HG03103 (cell line): ENCODE measurements around the gene PTPRB.

Experiments
- ATAC-seq: cut with Tn5 transposase; IDR thresholded peaks from one replicate; pipeline ENCODE4 v1.9.1; 2021; ENCODE audit warnings: low read depth; ENCODE audit not compliant: unreplicated experiment

Gene PTPRB

DNA sequence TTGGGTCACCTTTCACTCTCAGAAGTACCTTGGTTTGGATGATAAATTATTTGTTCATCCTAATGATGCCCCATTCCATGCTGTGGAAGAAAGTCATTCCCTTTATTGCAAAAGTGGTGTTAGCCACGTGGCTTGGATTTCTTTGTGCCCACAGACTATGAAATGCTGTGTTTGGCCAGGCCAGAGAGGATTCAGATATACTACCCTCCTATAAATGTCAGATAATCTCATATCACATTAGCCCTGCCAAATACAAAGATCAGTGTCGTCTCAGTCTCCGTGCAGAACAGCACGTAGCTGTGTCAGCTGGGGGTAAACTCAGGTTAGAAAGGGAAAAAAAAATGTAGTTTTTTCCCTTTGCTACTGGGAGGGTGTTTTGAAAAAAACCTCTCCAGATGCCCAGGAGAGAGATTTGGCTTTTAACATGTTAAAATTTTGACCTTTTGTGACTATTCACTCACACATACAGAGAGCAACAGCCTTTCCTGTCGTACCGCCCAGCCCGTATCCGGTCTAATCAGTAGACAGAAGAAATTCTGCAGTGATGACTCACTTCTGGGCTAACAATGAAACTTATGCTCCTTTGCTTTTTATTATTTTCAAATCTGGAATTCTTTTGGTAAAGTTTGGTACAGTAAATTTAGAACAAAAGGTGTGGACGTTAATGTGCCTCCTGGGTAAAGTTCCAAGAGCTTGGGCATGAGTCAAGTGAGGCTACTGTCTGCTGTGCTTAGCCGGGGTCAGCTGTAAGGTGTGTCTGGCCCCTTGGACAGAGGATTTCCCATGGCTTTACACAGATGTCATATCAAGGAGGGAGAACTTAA lies 8.5 kb upstream of the PTPRB start:
- no peak for ATAC-seq

DNA sequence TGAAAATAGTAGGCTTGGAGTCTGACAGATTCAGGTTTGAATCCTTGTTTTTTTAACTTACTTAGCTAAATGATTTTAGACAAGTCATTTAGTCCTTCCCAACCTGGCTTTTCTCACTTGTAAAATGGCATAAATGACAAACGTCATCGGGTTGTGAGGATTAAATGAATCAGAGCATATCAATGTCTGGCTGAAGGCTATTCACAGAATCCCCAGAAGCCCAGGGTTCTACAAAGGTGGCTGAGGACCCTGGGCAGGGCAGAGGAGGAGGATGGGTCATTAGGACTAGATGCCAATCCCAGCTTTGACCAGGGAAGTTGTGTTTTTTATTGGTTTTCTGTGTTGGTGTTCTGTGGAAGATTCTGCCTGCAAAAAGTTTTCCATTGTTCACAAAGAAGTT lies 7.6 kb upstream of the PTPRB start:
- ATAC-seq, result no peak

DNA sequence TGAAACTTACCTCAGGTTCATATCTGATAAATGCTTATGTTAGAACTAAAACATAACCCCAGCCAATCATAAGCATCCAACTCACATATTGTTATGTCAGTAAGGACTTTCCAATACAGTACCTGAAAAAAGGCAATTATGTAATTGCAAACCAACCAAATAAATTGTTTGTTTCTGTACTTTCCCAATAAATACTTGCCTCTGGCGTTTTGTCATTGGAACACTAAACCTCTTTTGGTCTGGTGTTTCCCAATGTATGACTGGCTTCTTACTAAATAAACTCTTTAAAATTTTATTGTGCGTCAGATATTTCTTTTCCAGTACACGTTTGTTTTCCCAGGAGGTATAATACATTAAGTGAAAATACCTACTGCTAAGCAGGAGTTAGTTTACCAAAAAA lies 6.7 kb upstream of the PTPRB start:
- ATAC-seq, result no peak

DNA sequence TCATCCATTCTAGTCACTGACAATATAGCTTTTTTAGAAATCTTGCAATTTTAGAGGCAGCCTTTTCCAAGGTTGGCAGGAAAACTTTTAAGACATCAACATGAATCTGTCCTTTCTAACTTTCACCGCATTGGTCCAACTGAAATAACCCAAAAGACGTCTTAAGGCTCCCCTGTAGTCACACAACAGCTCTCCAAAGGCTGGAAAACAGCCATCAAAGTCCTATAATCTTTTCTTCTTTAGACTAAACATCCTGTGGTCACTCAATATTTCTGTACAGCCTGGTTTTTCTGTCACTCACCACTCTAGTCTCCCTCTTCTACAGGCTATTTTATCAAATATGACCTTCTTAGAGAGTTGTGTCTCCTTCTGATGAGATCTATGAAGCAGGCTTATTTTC lies 4.5 kb upstream of the PTPRB start:
- ATAC-seq, result no peak

DNA sequence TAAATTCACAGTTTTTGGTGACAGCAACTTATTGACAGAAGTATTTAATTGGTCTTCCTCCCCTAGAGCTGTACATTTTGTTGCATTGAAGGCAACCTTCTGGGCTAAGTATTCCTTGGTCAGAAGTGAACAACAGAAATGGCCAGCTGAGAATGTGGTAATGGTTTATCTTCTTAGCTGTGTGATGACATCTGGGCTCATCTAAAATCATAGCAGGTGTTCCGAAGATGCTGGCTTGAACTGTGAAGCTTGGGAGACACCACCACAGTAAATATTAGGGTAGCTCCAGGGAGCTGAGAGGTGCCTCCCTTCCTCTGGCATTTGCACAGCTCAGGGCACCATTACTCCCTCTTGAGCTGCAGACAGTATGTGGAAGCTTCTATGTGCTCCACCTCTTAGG lies 3.7 kb upstream of the PTPRB start:
- ATAC-seq, result no peak

DNA sequence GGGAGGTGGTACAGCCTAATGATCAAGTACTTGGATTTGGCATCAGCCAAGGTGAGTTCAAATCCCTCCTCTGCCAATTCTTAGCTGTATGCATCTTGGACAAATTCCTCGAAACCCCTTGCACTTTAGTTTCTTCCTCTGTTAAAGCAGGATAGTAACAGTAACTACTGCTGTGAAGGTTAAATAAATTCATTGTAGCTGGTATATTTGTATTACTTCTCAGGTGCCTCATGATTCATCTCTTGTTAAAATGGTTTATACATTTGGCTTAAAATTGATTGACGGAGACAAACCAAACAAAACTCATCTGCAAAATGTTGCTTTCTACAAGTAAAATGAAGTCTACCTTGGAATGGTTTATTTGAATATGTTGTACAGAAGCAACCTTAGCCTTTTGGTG lies 2.3 kb upstream of the PTPRB start:
- no peak for ATAC-seq

DNA sequence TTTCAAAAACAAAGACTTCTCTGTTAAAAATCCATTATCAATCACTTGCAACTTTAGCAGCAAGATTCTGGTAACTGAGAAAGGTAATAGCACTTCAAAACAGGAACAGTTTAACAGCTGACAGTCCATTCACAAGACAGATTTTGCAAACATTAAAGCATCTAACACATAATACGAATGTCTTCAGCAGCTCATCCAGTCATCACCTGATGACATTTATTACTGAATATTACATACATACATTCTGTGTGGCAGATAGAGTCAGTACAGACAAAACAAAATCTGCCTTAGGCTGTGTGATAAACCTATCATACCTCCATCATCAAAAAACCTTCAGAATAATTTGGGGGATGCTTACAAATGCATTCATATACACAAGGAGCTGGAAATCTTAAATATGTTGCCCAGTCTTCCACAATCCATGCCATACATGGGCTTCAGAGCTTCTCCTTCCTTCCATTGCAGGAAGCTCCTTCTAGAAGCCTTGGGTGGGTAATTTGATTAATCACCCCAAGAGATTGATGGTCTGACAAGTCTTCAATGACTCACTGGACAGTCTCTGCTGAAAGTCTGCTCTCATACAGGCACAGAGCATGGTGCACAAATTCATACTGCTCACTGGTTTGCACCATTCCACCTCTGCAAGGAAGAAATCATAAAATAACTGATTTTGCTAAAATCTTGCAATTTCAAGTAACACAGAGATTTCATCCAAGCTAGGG lies 1.6 kb upstream of the PTPRB start:
- no peak for ATAC-seq

DNA sequence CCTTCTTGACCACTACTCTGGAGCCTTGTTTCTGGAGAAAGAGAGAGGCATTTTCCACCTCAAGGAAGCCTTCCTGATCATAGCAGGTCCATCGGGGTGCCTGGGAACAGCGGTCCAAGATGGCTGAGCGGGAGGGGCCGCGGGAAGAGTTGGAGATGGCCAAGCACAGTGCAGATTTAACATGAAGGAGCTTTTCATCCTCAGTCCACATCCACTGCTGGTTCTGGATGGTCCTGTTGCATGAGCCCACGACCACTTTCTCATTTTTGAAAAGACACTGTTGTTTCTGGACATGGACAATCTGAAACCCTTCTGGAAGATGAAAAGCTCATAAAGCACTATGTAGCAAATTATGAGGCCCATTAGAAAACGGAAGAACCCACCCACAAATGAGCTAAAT lies 1.5 kb downstream of the PTPRB start:
- no peak for ATAC-seq

DNA sequence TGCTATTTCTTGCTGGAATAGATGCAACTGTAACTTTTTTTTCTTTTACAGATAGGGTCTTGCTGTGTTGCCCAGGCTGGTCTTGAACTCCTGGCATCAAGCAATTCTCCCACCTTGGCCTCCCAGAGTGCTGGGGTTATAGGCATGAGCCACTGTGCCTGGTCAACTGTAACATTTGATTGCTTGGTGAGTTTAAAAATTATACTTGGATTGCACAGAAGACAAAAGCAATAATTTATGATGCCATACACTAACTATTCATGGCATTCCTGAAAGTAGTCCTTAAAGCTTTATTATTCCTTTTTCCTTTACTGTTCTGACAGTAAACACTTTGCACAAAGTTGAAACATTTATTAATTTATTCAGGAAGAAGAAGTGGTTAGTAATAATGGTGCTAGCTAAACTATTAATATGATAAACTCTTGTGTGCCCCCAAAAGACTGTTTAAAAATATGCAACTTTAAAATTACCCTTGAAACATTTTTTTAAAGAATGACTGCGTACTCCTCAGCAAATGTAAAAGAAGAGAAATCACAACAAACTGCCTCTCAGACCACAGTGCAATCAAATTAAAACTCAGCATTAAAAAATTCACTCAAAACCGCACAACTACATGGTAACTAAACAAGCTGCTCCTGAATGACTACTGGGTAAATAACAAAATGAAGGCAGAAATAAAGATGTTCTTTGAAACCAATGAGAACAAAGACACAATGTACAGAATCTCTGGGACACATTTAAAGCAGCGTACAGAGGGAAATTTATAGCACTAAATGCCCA lies 8.3 kb downstream of the PTPRB start:
- ATAC-seq, result no peak

DNA sequence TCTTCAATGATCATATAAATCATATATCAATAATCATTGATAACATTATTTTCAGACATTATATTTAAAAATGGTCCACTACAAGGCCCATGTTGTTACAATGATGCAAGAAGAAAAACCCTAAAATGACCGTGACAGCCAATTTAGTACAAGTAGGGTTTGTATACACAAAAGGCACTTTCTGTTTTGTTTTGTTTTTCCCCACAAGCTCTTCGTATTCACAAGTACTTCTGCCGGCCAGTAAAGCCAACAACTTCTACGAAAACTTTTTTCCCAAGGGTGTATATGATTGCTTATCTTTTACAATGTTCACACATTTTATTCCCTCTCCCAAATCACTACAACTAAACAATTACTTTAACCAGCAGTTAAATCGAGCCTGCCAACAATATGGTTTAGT lies 9.6 kb downstream of the PTPRB start:
- ATAC-seq, result no peak

DNA sequence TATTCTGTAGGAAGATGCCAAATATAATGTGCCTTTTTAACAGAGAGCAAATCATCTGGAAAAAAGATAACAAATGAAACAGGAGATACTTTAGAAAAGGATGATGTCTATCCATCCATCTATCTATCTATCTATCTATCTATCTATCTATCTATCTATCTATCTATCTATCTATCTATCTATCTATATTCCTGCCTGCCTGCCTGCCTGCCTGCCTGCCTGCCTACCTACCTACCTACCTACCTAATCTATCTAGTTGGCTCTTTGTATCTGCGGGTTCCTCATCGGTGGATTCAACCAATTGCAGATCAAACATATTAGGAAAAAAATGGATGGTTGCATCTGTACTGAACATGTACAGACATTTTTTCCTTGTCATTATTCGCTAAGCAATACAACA lies 11.0 kb downstream of the PTPRB start:
- no peak for ATAC-seq

DNA sequence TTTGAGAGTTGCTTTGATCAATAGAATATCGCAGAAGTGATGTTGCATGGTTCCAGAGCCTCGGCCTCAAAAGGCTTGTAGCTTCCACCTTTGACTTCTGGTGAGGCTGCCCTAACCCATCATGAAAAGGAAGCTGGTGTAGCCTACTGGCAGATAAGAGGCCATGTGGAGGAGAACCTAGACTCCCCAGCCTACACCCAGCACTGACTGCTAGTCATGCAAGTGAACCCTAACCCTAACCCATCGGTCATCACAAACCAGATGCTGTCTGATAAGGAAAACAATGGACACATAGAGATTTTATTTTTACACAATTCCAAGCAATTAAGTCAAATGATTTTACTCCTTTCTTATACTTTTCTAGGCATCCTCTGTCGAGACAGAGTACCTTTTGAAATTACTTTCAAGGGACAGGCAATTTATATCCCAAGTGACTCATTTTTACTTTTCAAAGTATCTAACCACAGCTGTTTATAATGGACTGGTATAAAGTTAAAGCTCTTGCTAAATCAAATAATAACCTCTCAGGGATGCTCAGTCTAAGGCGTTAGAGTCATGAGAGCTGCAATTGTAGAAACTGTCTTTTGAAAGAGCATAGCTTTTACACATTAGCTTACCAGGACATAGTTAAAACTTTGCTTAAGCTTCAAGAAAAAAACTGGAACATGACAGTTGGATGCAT lies 17.6 kb downstream of the PTPRB start:
- ATAC-seq, result no peak

DNA sequence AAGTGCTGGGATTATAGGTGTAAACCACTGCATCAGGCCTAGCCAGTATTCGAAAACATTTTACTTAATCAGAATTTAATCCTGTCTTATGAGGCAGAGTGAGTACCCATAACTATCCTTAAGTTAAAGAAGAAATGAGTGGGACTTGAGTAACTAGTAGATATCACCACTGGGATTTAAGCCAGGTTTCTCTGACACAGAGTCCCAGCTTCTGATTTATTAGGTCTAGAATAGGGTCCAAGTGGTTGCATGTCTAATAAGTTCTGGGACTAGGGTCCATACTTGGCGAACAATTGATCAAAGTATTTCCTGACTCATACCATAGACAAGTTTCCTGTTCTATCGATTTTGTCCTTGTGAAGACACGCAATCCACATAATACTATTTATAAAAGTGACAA lies 18.9 kb downstream of the PTPRB start:
- no peak for ATAC-seq

DNA sequence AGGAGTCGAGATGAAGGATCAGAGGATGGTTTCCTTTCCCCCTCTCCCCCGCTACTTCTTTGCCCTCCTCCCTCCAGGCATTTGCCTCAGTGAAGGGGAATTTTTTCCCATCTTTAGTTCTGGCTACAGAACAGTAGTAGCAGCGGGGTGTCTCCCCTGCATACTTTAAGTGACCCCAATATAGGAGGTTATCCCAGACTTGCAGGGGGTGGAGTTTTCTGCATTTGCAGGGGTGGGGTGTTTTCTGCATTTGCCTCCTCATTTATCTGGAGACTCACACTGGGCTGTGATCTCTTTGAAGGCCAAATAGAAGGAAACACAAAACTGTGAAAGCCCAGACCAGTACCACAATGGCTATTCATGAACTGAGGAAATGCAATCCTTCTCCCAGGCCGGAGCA lies 19.8 kb downstream of the PTPRB start:
- no peak for ATAC-seq

DNA sequence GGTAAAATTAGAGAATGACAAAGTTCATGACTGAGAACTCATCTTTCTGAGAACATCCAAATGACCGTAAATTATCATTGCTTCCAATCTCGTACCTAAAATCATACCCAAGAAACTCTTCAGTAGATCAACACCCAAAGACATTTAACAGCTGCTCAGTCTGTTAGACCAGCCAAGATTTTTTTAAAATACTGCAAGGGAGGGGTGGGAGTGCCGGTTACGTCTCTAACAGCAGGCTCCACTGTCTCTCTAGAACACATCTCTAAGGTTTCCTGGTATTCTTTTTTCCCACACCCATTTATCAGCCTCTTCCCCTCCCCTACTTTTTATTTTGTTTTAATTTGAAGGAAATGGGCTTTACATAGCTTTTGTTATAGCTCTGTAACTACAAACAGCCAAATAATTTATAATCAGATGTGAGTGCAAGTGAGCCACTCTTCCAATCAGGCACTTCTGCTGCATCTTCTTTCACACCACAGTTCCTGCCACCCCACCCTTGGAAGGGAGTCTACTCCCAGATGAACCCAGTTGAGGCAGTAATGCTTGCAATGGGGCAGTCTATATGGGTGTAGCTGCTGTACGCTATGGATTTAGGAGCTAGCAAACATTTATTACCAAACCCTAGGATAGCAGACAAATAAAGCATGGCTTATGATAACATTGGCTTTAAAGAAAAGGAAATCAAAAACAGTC lies 21.9 kb downstream of the PTPRB start:
- no peak for ATAC-seq

DNA sequence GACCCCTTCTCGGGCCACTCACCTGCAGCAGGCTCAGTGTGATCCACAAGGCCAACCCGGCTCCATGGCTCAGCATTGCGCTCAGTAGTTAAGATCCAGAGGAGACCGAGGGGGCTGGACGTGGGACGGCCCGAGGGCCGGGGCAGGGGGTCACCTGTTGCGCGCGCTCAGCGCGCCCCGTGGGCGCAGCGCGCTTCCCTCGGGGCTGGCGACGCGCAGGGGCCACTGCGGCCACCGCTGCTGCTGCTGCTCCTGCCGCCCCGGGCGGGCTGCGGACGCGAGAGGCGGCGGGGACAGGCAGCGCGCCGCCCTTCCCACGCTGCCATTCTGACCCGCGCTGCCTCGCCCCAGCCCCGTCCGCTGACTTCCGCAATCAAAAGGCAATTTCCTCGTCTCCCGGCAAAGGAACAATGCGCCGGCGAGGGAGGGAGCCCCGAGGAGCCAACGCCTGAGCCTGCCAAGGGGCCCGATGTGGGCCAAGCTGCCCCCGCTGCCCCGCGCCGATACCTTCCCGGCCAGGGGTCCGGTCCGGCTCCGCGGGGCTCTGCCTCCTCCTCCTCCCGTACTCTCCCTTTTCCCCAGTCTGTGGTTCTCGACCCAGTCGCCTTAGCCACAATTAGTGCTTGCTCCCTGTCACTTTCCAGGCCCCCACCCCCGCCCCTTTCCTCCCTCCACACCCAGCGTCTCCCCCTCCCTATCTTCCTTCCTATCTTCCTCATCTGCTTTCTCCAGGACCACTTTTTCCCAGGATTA lies 27.3 kb downstream of the PTPRB start:
- no peak for ATAC-seq

DNA sequence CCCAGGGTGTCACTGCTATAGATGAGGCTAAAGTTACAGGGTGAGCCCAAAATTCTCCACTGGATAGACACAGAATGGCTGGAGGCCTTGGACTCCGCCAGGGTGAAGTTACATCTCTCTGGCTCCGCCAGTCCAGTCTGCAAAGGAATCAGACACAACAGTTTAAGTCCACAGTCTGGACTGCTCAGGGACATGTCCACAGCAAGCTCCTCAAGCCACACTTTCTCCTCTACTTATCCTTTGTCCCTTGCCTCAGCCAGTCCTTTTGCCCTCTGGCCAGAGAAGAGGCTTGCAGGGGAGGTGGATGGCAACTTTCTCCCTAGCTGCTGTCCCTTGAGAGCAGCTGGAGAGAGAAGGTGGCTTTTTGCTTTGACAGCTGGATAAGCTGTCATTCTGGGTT lies 28.0 kb downstream of the PTPRB start:
- ATAC-seq, result no peak

DNA sequence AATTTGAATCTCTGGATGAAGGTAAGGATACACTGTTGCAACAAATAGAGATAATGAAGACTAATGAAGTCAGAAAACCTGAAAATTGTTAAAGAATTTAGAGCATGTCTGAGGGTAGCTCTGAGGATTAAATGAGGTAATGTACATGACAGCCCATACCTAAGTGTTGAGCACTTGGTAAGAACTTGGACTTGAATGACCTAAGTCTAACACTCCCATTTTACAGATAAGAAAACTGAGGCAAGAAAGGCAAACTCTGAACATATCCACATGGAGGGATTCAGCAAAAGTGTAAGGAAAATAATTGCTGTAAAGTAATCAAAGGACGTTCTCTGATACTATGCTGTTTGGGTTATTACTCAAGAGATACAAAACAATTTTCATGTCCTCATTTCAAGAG lies 29.0 kb downstream of the PTPRB start:
- no peak for ATAC-seq

DNA sequence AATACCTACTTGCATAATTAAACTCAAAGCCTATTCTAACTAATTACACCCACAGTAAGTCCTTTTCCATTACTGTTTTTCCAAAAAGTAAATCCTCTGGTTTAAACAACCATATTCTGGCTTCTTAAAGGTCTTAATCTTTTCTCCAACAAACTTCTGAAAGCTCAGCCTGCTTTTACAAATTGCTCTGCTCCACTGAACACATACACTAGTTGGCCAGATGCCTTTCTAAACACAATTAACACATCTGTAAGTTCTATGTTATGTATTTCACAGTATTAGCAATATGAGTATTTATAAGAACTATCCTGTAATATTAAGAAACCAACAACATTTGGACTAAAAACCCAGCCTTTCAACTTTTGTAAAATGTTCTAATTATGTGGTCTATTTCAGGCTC lies 30.1 kb downstream of the PTPRB start:
- no peak for ATAC-seq

DNA sequence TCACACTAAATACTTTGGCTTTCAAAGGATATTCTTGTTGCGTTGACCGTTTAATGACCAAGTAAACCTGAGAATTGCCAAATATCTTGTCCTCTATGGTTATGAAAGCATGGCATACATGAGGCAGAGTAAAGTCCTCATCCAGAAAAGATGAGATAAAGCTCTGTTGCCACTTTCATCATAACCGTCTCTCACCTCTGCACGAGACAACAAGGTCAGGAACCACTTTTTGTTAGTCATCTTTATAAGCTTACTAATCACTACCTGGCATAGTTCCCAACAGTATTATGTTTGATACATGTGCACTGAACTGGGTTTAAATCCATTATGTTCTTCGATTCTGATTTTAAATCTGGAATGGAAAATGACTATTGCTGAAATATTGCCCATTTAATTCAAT lies 31.3 kb downstream of the PTPRB start:
- no peak for ATAC-seq
